Fibroblast of the conjunctiva (primary cell): ENCODE results near the gene TMEM86B.

Source experiments
- DNase-seq: peaks from one replicate; pipeline ENCODE4 v3.0.0-alpha.2; 2010; ENCODE audit warnings: low read depth

Gene TMEM86B

GRCh38 chr19:55228403-55229031 lies at the start of gene TMEM86B:
Gene TMEM86B (minus strand): TSS chr19:55228763. CDS start chr19:55228741, 22 bp downstream.
- DNase-seq = no peak

GRCh38 chr19:55277494-55277893 lies 48.9 kb upstream of the TMEM86B start:
- no peak for DNase-seq

- DNase-seq = no peak
Observed at GRCh38 chr19:55276720-55277430, 48.3 kb upstream of the TMEM86B start.

GRCh38 chr19:55275851-55276719 lies 47.5 kb upstream of the TMEM86B start:
- no peak for DNase-seq

GRCh38 chr19:55273978-55274707 lies 45.6 kb upstream of the TMEM86B start:
- no peak for DNase-seq

GRCh38 chr19:55272142-55272541 lies 43.6 kb upstream of the TMEM86B start:
- DNase-seq = no peak

- no peak for DNase-seq
Observed at GRCh38 chr19:55270172-55270942, 41.8 kb upstream of the TMEM86B start.

GRCh38 chr19:55269299-55269698 lies 40.7 kb upstream of the TMEM86B start:
- no peak for DNase-seq

GRCh38 chr19:55266840-55267239 lies 38.3 kb upstream of the TMEM86B start:
- DNase-seq = no peak

- no peak for DNase-seq
Observed at GRCh38 chr19:55266404-55266803, 37.8 kb upstream of the TMEM86B start.

- DNase-seq = no peak
Observed at GRCh38 chr19:55265723-55266386, 37.3 kb upstream of the TMEM86B start.

- DNase-seq = no peak
Observed at GRCh38 chr19:55265173-55265572, 36.6 kb upstream of the TMEM86B start.

GRCh38 chr19:55264531-55264930 lies 36.0 kb upstream of the TMEM86B start:
- no peak for DNase-seq

GRCh38 chr19:55262359-55262758 lies 33.8 kb upstream of the TMEM86B start:
- DNase-seq = no peak

- no peak for DNase-seq
Observed at GRCh38 chr19:55261671-55262126, 33.1 kb upstream of the TMEM86B start.

GRCh38 chr19:55259540-55260210 lies 31.1 kb upstream of the TMEM86B start:
- peak; percentile 13 for DNase-seq

- DNase-seq = peak; percentile 99
Observed at GRCh38 chr19:55258828-55259539, 30.4 kb upstream of the TMEM86B start, which contains the start of gene PPP6R1. Gene PPP6R1 (minus strand): TSS chr19:55259017. CDS start chr19:55247103, 11,914 bp downstream.

GRCh38 chr19:55258476-55258827 lies 29.9 kb upstream of the TMEM86B start:
- DNase-seq = no peak
